PC-3 (cell line): ENCODE data around the gene SRSF2.

Experiments
- CTCF ChIP-seq: fragments of 300-600 bp; sonication (generic); conservative IDR thresholded peaks from 2 replicates; pipeline ENCODE4 v1.5.1; 2017; ENCODE audit warnings: antibody characterized with exemption, low read depth, mild to moderate bottlenecking, low read length
- EZH2 ChIP-seq: fragments of 300-600 bp; sonication (generic); IDR thresholded peaks from one replicate; pipeline ENCODE4 v1.6.1; 2017; ENCODE audit warnings: antibody characterized with exemption, mild to moderate bottlenecking, low read length; ENCODE audit not compliant: unreplicated experiment

GRCh38 chr17:76689859-76690258 is 47.3 kb downstream of the SRSF2 start:
- no peak for TF ChIP-seq CTCF
- TF ChIP-seq EZH2: no peak
